Body of pancreas (tissue), 4 donors: ENCODE results near the gene TRPM3.

Source experiments
- POLR2A ChIP-seq, 3 donors: fragments of 450-650 bp; IDR thresholded peaks; one replicate each; pipeline ENCODE4 v1.6.1; 2016; ENCODE audit warnings: antibody characterized with exemption in 3 of 3, mild to moderate bottlenecking in 2 of 3
- TF ChIP-seq, protein P1 (sequence below), 7 experiments: fragments of 450-650 bp in 4 of 7; fragments of 200-600 bp in 3 of 7; sonication (generic) in 3 of 7; IDR thresholded peaks; one replicate each; pipeline ENCODE4 v1.5.1; 2016 to 2019; ENCODE audit warnings: antibody characterized with exemption in 7 of 7

DNA sequence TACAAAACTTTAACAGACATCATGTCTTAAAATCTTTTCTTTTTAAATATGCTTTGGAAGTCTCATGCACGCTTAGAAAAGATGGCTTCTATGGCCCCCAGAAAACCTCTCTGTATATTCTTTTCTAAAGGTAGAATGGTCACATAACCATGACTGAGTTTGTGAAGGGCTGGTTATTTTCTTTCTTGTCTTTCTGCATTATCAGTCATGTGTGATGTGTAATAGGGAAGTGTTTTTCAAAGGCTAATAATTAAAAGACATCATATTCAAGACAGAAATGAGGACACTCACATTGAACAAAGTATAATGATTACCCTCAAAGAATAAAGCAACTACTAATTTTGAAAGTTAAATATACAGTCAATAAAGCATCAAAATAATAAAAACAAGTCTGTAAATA is 253.4 kb downstream of the TRPM3 start:
- TF ChIP-seq, protein P1, sequence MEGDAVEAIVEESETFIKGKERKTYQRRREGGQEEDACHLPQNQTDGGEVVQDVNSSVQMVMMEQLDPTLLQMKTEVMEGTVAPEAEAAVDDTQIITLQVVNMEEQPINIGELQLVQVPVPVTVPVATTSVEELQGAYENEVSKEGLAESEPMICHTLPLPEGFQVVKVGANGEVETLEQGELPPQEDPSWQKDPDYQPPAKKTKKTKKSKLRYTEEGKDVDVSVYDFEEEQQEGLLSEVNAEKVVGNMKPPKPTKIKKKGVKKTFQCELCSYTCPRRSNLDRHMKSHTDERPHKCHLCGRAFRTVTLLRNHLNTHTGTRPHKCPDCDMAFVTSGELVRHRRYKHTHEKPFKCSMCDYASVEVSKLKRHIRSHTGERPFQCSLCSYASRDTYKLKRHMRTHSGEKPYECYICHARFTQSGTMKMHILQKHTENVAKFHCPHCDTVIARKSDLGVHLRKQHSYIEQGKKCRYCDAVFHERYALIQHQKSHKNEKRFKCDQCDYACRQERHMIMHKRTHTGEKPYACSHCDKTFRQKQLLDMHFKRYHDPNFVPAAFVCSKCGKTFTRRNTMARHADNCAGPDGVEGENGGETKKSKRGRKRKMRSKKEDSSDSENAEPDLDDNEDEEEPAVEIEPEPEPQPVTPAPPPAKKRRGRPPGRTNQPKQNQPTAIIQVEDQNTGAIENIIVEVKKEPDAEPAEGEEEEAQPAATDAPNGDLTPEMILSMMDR (IDR thresholded peaks at IDR 0.05): no peak
- TF ChIP-seq POLR2A (IDR thresholded peaks at IDR 0.05): no peak
